NCI-H446 treated with DMSO at 0.1 percent for 48 hours (cell line): ENCODE data around the gene ZBTB21.
"Not testable (repeated sequence)": the region's sequence is repeated elsewhere in the genome, so short reads cannot be mapped to it uniquely, and the experiment has no call there.

Source experiments
- DNase-seq: peaks from one replicate; lab custom pipeline; 2025; lab: John Stamatoyannopoulos, UW

ZBTB21 gene

DNA sequence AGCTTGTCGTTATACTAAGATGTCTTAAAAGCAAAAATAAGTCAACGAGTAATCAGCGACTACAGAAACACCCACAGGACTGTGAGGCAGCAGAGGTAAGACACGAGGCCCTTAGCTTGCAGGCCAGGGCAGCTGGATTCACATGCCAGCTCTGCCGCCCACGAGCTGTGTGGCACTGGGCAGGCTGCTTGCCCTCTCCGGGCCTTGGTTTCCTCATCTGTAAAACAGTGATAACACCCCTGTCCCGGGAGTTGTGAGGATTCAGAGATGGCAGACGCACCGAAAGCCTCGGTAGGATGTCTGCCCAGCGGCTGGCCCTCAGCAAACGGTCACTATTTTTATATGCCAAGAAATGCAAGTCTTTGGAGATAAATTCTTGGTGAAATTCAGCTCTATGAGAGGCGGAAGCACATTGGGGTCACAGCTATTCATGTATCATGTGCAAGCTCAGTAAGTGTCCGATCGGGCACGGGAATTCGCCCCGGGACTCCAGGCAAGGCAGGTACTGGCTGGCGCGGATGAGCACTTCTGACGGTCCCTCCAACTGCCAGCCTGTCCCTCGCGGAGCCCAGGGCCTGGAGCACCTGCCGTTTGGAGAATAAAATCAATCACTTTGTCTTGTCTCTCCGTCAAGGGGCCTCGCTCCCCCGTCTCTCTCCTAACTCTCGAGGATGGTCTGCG lies 57.5 kb downstream of the ZBTB21 start:
- no peak for DNase-seq

DNA sequence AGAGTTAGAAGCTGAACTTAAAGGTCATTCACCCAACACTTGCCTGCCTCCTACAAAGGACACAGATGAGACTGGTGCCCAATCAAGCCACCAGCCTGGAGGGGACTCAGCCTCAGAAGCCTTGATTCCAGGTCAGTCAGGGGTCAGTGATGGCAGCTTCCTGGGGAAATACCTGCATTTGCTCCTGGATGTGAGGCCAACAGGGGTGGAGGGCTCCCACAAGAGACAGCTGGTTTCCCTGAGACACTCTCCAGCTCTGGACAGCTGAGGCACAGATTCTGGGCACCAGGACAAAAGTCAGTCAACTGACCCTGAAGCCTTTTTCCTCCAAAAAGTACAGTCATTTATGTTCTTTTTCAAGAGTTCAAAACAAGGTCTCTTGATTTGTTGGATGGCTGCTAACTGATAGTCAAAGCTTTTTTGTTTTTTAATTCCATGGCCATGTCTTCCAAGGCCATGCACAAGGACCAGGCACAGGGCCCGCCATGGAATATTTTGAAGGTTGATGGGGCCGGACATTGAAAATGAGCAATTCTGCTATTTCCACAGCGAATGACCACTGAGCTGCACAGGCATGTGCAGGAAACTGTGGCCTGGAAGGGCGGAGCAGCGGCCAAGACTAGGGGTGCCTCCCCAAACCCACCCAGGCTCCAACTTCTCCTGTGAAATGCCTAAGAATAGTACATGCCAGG lies 58.1 kb downstream of the ZBTB21 start:
- no peak for DNase-seq

DNA sequence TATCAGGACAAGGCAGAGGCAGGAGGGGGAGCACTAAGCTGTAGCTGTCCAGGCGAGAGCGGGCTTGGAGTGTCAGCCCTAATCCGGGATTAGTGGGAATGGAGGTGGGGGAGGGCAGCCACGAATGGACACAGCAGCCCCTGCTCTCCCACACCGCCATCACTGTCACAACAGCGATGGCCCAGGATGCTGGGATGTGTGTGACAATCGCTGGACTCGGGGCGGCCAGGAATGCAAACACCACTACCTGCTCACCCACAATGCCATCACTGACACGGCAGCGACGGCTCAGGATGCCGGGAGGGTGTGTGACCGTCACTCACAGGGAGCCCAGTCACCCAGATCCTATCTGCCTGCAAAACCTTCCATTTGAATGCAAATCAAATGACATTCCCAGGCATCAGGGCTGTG lies 59.2 kb downstream of the ZBTB21 start:
- no peak for DNase-seq

DNA sequence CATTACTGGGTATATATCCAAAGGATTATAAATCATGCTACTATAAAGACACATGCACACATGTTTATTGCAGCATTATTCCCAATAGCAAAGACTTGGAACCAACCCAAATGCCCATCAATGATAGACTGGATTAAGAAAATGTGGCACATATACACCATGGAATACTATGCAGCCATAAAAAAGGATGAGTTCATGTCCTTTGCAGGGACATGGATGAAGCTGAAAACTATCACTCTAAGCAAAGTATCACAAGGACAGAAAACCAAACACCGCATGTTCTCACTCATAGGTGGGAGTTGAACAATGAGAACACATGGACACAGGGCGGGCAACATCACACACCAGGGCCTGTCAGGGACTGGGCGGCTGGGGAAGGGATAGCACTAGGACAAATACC lies 60.5 kb downstream of the ZBTB21 start:
- not testable (repeated sequence) for DNase-seq

DNA sequence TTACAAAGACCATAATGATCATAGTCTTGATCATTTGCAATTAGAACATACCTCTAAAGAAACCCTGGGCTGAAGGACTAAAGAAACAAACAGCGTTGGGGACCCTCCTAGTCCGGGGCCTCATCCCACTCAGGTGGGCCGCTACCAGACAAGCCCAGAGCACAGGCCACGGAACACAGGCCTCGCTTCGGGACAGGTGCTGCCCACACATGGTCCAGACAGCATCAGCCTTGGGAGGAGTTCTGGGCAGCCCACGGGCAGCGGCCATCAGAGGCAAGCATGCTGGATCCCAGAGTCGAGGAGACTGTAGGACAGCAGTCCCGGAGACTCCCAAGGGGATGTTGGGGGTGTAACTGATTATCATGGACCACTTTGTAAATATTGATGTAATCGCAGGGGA lies 61.3 kb downstream of the ZBTB21 start:
- no peak for DNase-seq

DNA sequence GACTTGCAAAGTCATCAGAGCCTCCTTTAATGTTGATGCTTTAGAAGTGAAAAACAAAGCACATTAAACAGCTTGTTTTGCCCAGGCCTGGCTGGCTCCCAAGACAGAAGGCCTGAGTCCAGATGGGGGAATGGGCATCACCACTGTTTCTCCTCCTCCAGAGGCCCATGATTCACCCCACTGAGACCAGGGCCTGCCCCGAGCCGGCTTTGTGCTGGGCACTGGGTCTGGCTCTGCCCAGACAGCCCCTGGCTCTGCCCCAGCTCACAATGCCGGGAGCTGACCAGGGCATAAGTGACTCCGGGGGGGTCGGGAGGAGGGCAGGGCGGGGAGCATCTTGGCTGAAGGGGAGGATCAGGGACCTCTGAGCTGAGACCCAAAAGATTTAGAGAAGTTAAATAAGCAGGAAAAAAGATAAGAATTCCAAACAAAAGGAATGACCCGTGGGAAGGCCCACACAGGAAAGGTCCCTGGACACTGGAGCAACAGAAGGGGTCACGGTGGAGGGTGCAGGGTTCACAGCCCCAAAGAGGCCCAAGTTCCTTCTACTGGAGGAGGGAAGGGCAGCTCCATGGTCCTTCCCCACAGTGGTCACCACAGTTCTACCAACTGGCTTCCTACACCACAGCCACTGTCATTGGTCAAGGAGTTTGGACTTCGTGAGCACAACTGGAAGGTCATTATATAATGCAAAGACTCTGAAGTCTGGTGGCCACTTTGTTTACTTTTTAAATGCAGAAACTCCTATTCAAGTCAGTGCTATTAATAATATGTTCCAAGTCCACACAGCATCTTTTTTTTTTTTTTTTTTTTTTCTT lies 61.9 kb downstream of the ZBTB21 start:
- peak; percentile 68 for DNase-seq

DNA sequence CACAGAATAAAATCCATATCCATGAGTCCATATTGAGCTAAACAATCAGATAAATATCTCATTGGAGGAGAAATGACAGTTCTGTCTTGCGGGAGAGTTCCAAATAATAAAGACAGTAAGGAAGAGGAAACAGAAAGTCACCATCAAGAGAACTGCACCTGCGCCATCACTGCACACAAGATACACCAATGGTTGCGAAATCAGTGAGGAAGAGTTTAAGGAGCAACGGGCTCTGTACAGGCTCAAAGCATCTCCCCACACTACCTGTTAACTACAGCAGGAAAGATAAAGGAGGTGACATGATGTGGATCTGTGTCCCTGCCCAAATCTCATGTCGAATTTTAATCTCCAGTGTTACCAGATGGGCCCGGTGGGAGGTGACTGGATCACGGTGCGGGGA lies 64.2 kb downstream of the ZBTB21 start:
- no peak for DNase-seq

DNA sequence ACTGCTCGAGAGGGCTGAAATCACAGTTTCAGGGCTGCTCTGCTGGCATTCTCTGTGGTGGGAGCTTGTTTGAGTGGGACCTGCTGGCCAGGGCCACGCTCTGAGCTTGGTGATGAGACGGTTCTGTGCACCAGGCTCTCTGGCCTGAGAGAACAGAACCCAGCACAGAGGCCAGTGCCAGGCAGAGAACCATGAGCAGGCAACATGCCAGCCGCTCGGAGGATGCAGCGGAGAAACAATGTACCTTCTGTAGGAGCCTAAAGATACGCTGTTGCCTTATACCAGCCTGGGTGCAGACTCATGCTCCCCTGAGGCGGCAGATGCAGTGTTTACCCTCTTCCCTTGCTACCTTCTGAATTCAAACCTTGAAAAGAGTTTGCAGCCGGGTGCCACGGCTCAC lies 66.3 kb downstream of the ZBTB21 start:
- no peak for DNase-seq

DNA sequence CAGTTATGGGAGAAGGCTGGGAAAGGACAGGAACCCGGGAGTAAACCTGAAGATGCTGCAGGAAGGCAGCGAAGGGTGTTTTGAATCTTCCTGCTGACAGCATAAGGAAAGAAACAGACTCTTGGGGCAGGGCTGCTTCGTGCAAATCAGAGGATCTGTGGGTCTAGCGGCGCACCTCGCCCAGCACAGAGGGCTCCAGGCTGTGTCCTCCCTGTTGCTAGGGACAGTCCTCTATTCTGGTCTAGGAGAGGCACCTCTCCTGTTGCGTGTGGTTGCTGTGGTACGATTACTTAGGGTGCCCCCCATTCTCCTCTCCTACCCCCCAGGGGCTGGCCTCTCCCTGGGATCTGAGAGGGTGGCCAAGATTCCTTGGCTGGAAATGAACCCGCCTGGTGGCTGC lies 67.7 kb downstream of the ZBTB21 start:
- no peak for DNase-seq

DNA sequence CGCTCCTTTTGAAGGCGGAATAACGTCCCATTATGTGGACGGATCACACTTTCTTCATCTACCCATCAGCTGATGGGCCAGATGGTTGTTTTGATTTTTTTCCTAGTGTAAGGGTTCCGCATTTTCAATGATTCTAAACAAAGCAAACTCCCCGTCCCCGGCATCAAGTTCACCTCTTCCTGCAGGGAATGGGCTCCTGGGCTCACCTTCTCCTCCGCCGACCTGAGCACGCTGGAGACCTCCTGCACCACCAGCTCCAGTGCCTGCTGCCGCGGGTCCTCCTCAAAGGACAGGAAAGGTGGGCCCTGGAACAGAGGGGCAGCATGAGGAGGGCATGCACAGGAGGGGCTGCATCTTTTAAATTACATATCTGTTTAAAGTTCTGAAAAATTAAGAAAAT lies 68.2 kb downstream of the ZBTB21 start:
- no peak for DNase-seq

DNA sequence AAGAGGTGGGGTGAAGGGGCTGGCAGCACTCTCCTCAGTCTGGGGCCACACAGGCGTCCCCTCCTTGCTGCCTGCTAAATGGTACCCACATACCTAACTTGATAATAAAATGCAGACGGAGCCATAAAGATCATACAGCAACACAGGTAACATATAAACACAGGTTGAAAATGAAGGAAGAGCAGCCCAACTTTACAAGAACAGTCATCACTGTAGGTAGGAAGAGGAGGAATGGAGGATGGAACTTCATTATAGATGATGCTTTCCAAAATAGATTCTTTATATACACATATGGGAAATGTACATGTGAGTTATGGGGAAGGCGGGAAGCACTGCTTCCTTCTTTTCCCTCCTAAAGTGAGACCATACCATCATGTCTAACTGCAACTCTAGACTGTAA lies 69.7 kb downstream of the ZBTB21 start:
- DNase-seq, result no peak

DNA sequence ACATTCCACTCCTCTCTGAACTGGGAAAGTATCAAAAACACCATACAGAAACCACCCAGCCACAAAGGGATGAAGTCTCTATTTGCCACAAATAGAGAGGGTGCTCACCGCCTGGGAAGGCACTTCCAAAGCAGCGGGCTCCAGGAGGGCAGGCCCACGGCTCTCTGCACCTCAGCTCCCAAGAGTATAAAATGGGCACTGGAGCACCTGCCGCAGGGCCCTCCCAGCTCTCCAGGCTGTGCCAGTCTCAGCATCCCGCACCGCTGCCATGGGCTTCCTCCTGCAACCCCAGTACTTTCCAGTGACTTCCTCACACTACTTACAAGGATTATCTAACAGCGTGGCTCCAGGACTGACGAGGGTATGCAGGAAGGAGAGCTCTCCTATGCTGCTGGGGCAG lies 70.8 kb downstream of the ZBTB21 start:
- no peak for DNase-seq
